Smooth muscle cell (in vitro differentiated cells): ENCODE measurements around the gene PFN1. TPM values are rescaled to one million over a fixed set of nuclear protein-coding genes. Genes with fewer than 3 reads are reported as not detected.
A peak's percentile ranks its signal among the peaks of the same experiment; 100 is the strongest.

Experiments used
- DNase-seq: peaks from one replicate; lab custom pipeline; 2025; ENCODE audit not compliant: unreplicated experiment; lab: John Stamatoyannopoulos, UW
- H2AFZ ChIP-seq: fragments of 200-600 bp; sonication (generic); 2 replicates; pipeline ENCODE4 v1.6.0; 2016; ENCODE audit warnings: antibody characterized with exemption, low read depth, mild to moderate bottlenecking
- H3F3A ChIP-seq: fragments of 200-600 bp; sonication (generic); 2 replicates; pipeline ENCODE4 v1.6.0; 2017; ENCODE audit warnings: antibody characterized with exemption, low read depth
- H3K27ac ChIP-seq: fragments of 200-600 bp; sonication (generic); 2 replicates; pipeline ENCODE4 v1.5.1; 2016; ENCODE audit warnings: low read depth, mild to moderate bottlenecking
- H3K27me3 ChIP-seq: fragments of 200-600 bp; sonication (generic); 2 replicates; pipeline ENCODE4 v1.6.1; 2016; ENCODE audit warnings: low read depth, mild to moderate bottlenecking
- H3K36me3 ChIP-seq: fragments of 200-600 bp; sonication (generic); 2 replicates; pipeline ENCODE4 v1.5.1; 2016; ENCODE audit warnings: low read depth
- H3K4me1 ChIP-seq: fragments of 200-600 bp; sonication (generic); 2 replicates; pipeline ENCODE4 v1.5.1; 2016; ENCODE audit warnings: low read depth
- H3K4me2 ChIP-seq: fragments of 200-600 bp; sonication (generic); 2 replicates; pipeline ENCODE4 v1.6.0; 2016; ENCODE audit warnings: mild to moderate bottlenecking
- H3K4me3 ChIP-seq: fragments of 200-600 bp; sonication (generic); 2 replicates; pipeline ENCODE4 v1.5.1; 2016; ENCODE audit warnings: mild to moderate bottlenecking
- H3K79me2 ChIP-seq: fragments of 200-600 bp; sonication (generic); 2 replicates; pipeline ENCODE4 v1.6.0; 2016; ENCODE audit warnings: low read depth, mild to moderate bottlenecking
- H3K9ac ChIP-seq: fragments of 200-600 bp; sonication (generic); 2 replicates; pipeline ENCODE4 v1.6.0; 2016; ENCODE audit warnings: low read depth
- H3K9me3 ChIP-seq: fragments of 200-600 bp; sonication (generic); replicated peaks from 2 replicates; pipeline ENCODE4 v1.5.1; 2016; ENCODE audit warnings: low read depth
- H4K20me1 ChIP-seq: fragments of 200-600 bp; sonication (generic); 2 replicates; pipeline ENCODE4 v1.6.0; 2016; ENCODE audit warnings: low read depth
- CTCF ChIP-seq: fragments of 200-600 bp; sonication (generic); IDR thresholded peaks from 2 replicates; pipeline ENCODE4 v1.5.1; 2017; ENCODE audit warnings: borderline replicate concordance, mild to moderate bottlenecking, antibody characterized with exemption; ENCODE audit not compliant: insufficient read depth, poor library complexity, severe bottlenecking
- WGBS: methylation state at CpG from one replicate; pipeline ENCODE4 v1.1.7; 2016; ENCODE audit warnings: low lambda C conversion rate; 5-methylcytosine and 5-hydroxymethylcytosine counted together
- polyA plus RNA-seq: library from polyadenylated mRNA; unstranded; fragments of >200 nt; fragmentation: Nextera tagmentation; extraction: Ambion mirVana; gene quantifications from 2 replicates; pipeline ENCODE4 v1.2.1, GENCODE V29; 2016
- total RNA-seq: library from RNA; depleted of rRNA; stranded (reverse); fragments of >200 nt; gene quantifications from 2 replicates; pipeline ENCODE4 v1.2.3, GENCODE V29; 2014

Gene PFN1
- total and polyA plus RNA-seq, 2 experiments from 2014 or later, result 838 to 1,485 TPM

- no peaks in the 10 kb centered on the region for H3K27me3 ChIP-seq
- WGBS, result 19% methylated on average over 27 of the region's 30 CpGs
- peak overlapping the region; percentile 79 for H3K9ac ChIP-seq
- peak overlapping the region; percentile 89 for H3K4me2 ChIP-seq
- H3K9me3 ChIP-seq, result no peaks in the 10 kb centered on the region
- H3K79me2 ChIP-seq, result no peaks in the 10 kb centered on the region
- H2AFZ ChIP-seq, result peak overlapping the region; percentile 97
- H4K20me1 ChIP-seq, result no peaks in the 10 kb centered on the region
- peaks cover 8% of the 10 kb centered on the region for H3K4me1 ChIP-seq
- H3K36me3 ChIP-seq, result no peaks in the 10 kb centered on the region
- H3K27ac ChIP-seq, result peak overlapping the region; percentile 68
- TF ChIP-seq CTCF, result no peak
- H3K4me3 ChIP-seq, result peak overlapping the region; percentile 91
- DNase-seq, result no peak
- H3F3A ChIP-seq, result no peaks in the 10 kb centered on the region
Measured at GRCh38 chr17:4987767-4988567, 39.6 kb upstream of the PFN1 start.

- peak; percentile 50 for DNase-seq
- no peaks in the 10 kb centered on the region for H3K79me2 ChIP-seq
- peak; percentile 57 for TF ChIP-seq CTCF
Measured at GRCh38 chr17:4986951-4987766, 38.8 kb upstream of the PFN1 start, which contains the start of gene CAMTA2. TSS of gene CAMTA2 (minus strand) at chr17:4987675. CDS start at chr17:4986222, 1,453 bp downstream.

GRCh38 chr17:4986403-4986802, 38.1 kb upstream of the PFN1 start:
- H3K4me2 ChIP-seq, result peak overlapping the region; percentile 89
- peak overlapping the region; percentile 97 for H2AFZ ChIP-seq
- no peaks in the 10 kb centered on the region for H3K79me2 ChIP-seq
- 72% methylated on average over 5 of the region's 5 CpGs for WGBS
- H3K36me3 ChIP-seq, result no peaks in the 10 kb centered on the region
- H3K4me1 ChIP-seq, result peaks cover 8% of the 10 kb centered on the region
- H3K9ac ChIP-seq, result no peak overlapping the region
- DNase-seq, result no peak
- TF ChIP-seq CTCF, result no peak
- H3K9me3 ChIP-seq, result no peaks in the 10 kb centered on the region
- H4K20me1 ChIP-seq, result no peaks in the 10 kb centered on the region
- H3K4me3 ChIP-seq, result peak overlapping the region; percentile 91
- no peaks in the 10 kb centered on the region for H3K27me3 ChIP-seq
- peak overlapping the region; percentile 2 for H3K27ac ChIP-seq
- no peaks in the 10 kb centered on the region for H3F3A ChIP-seq

More at GRCh38 chr17:4986951-4987766, 38.8 kb upstream of the PFN1 start, which contains the start of gene CAMTA2:
- Histone ChIP-seq H3F3A (no peaks in the 10 kb centered on the region), H3K4me1 (peaks cover 8% of the 10 kb centered on the region), H3K36me3 (no peaks in the 10 kb centered on the region), H3K9ac (peak within 1 kb of the TSS; percentile 79), H3K9me3 (no peaks in the 10 kb centered on the region), H4K20me1 (no peaks in the 10 kb centered on the region), H2AFZ (peak within 1 kb of the TSS; percentile 97), H3K4me3 (peak within 1 kb of the TSS; percentile 91), H3K4me2 (peak within 1 kb of the TSS; percentile 89), H3K27me3 (no peaks in the 10 kb centered on the region), H3K27ac (peak within 1 kb of the TSS; percentile 68)
- WGBS, result 4% methylated on average over 45 of the region's 78 CpGs
